Heart left ventricle (tissue), 16 donors: ENCODE data around the gene SPATA31D1. TPM values are rescaled to one million over a fixed set of nuclear protein-coding genes. Genes with fewer than 3 reads are reported as not detected.
"Not testable (repeated sequence)": the region's sequence is repeated elsewhere in the genome, so short reads cannot be mapped to it uniquely, and the experiment has no call there.

Source experiments
- ATAC-seq, 4 donors: fragments of 200-7000 bp; cut with Tn5 transposase; one replicate each; pipeline ENCODE4 v1.9.1; 2020 to 2022; ENCODE audit warnings: moderate library complexity in 4 of 4, mild to moderate bottlenecking in 3 of 4, moderate number of reproducible peaks in 1 of 4
- DNase-seq, 5 donors: peaks; one replicate each; pipeline ENCODE4 v3.0.0-alpha.2; 2020
- H3K27ac ChIP-seq, 12 donors: fragments of 200-600 bp; sonication (generic) in 4 of 12; one replicate each; pipeline versions ENCODE4 v1.5.0 to v1.8.0; 2016 to 2022; ENCODE audit warnings: mild to moderate bottlenecking in 2 of 12
- H3K27me3 ChIP-seq, 9 donors: fragments of 200-600 bp; sonication (generic) in 2 of 9; one replicate each; pipeline versions ENCODE4 v1.5.1 to v1.8.0; 2016 to 2022; ENCODE audit warnings: mild to moderate bottlenecking in 3 of 9
- H3K36me3 ChIP-seq, 9 donors: fragments of 200-600 bp; sonication (generic) in 2 of 9; one replicate each; pipeline versions ENCODE4 v1.5.0 to v1.8.0; 2018 to 2022; ENCODE audit warnings: mild to moderate bottlenecking in 2 of 9
- H3K4me1 ChIP-seq, 12 donors: fragments of 200-600 bp; sonication (generic) in 4 of 12; one replicate each; pipeline versions ENCODE4 v1.5.0 to v1.8.0; 2016 to 2022; ENCODE audit warnings: mild to moderate bottlenecking in 3 of 12
- H3K4me3 ChIP-seq, 12 donors: fragments of 200-600 bp; sonication (generic) in 4 of 12; one replicate each; pipeline versions ENCODE4 v1.5.0 to v1.8.0; 2017 to 2022; ENCODE audit warnings: mild to moderate bottlenecking in 9 of 12, moderate library complexity in 4 of 12
- H3K9me3 ChIP-seq, 12 donors: fragments of 200-600 bp; sonication (generic) in 4 of 12; one replicate each; pipeline versions ENCODE4 v1.5.0 to v1.8.0; 2016 to 2022; ENCODE audit warnings: mild to moderate bottlenecking in 1 of 12
- CTCF ChIP-seq, 12 donors: fragments of 200-600 bp; sonication (generic) in 4 of 12; IDR thresholded peaks; one replicate each; pipeline versions ENCODE4 v1.5.0 to v1.8.0; 2018 to 2022; ENCODE audit warnings: antibody characterized with exemption in 12 of 12, mild to moderate bottlenecking in 5 of 12
- POLR2A ChIP-seq, 2 donors: fragments of 450-650 bp; IDR thresholded peaks; one replicate each; pipeline ENCODE4 v1.6.1; 2017; ENCODE audit warnings: antibody characterized with exemption in 2 of 2, mild to moderate bottlenecking in 2 of 2, moderate library complexity in 2 of 2
- WGBS, 4 donors: extraction: QIAGEN DNeasy Blood & Tissue Kit in 2 of 4; methylation state at CpG; one replicate each; pipeline versions ENCODE4 v1.1.5 to v1.1.7; 2013 to 2018; 5-methylcytosine and 5-hydroxymethylcytosine counted together
- intact Hi-C, 10 donors: fragments of 100-400 bp; cut with DNase I; formaldehyde crosslinking; loops; one replicate each; pipeline versions ENCODE4 v1.11.1 to v1.14.2; 2022
- long read RNA-seq, 3 donors: library from polyadenylated mRNA; unstranded; transcript quantifications; one replicate each; pipeline ENCODE4 v2.0.0, GENCODE V29; 2020 to 2021
- polyA plus RNA-seq, 2 donors: library from polyadenylated mRNA; stranded (reverse); fragments of 200-250 nt; gene quantifications; one replicate each; pipeline ENCODE4 v1.2.3, GENCODE V29; 2013
- total RNA-seq, 9 donors: library from RNA; depleted of rRNA in 2 of 9; stranded (reverse); fragments of >200 nt in 2 of 9; fragmentation: NEBNext Ultra II Directional in 3 of 9; extraction: Animal tissue kit (Norgen Biotek cat#: 25700) in 3 of 9; gene quantifications; one replicate each; pipeline versions ENCODE4 v1.1.0 to v1.2.4, GENCODE V29; 2016 to 2023
- donor health status: ischemic (EF 13 %, LVEDD 7.1; RV severe dilation, severe dysfunction).
- donor health status: healthy with polysubstance abuse.
- donor health status: DM: no; HTN: yes; CAD: no.
- donor health status: DM: no; HTN: no; CAD: no.
- donor health status: ischemic (EF 25% LVEDD 6.9; RV normal size, moderate dysfunction).
- donor health status: ischemic (EF 25% LVEDD 5.7; RV mildly dilated, moderate dysfunction).
- donor health status: healthy.
- donor health status: DM: yes; HTN: yes; CAD: no.
- donor health status: ischemic (EF 35%, LVEDD 5.7; RV mildly dilated, moderate dysfunction).
- donor health status: nonischemic (EF 11% LVEDD 7.7; RV severe dilation, severe dysfunction).
- donor health status: DM: yes; HTN: yes; CAD: no.
- donor health status: PGD.
- donor health status: ischemic (EF 29% LVEDD 5.4; RV normal size, mild dysfunction).
- donor health status: nonischemic (EF 23%, LVEDD 6.1; RV moderate dilation, normal function).

Gene SPATA31D1
- total RNA-seq (under 1 TPM in 1 of 9 donors, not detected in 8; 0.07 TPM), polyA plus RNA-seq (not detected)
- long read RNA-seq, donor 1, result 0 reads
- long read RNA-seq, donor 2, result 0 reads
- long read RNA-seq, donor 3, result 0 reads

GRCh38 chr9:81988472-81988871, at the start of gene SPATA31D1:
Gene SPATA31D1, plus strand, starts transcription at chr9:81988772. Its CDS starts 47 bp downstream, at chr9:81988819.
- WGBS, 4 donors, result 96 to 98% (median 97%) methylated on average over 1 of the region's 1 CpG
- H3K27ac ChIP-seq, H3K4me3 ChIP-seq, intact Hi-C loops, ATAC-seq, H3K36me3 ChIP-seq, H3K9me3 ChIP-seq, H3K27me3 ChIP-seq, H3K4me1 ChIP-seq, DNase-seq: not testable (repeated sequence)

GRCh38 chr9:81943393-81943792, 45.2 kb upstream of the SPATA31D1 start, which contains the start of gene SPATA31D3:
Gene SPATA31D3, plus strand, starts transcription at chr9:81943500. Its CDS starts 86 bp downstream, at chr9:81943586.
- H3K27me3 ChIP-seq, H3K4me1 ChIP-seq, H3K36me3 ChIP-seq, ATAC-seq, intact Hi-C loops, H3K4me3 ChIP-seq, H3K27ac ChIP-seq, DNase-seq, H3K9me3 ChIP-seq: not testable (repeated sequence)
- no CpG with 5 or more reads among the region's 2 CpGs for WGBS, 4 donors

GRCh38 chr9:81948650-81949049, 39.9 kb upstream of the SPATA31D1 start:
- H3K4me3 ChIP-seq, H3K9me3 ChIP-seq, DNase-seq, H3K4me1 ChIP-seq, ATAC-seq, H3K27me3 ChIP-seq, H3K27ac ChIP-seq, intact Hi-C loops, H3K36me3 ChIP-seq: not testable (repeated sequence)
- WGBS, 4 donors, result 50 to 83% methylated on average over 1 of the region's 3 CpGs; no CpG with 5 or more reads in 2 of the 4 donors

DNA sequence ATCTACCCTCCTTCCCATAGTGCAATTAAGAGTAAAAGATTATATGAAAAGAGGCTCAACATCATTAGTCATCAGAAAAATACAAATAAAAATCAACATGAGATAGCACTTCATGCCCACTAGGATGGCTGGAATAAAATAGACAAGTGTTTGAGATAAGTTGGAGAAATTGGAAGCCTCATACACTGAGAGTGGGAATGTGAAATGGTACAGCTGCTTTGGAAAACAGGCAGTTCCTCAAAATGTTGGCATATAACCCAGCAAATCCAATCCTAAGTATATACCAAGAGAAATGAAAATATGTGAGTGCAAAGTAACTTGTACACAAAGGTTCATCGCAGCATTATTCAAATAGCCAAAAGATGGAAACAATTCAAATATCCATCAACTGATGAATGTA, 35.5 kb upstream of the SPATA31D1 start:
- intact Hi-C loops, result no loop called here
- ATAC-seq (no peak), DNase-seq (no peak)
- Histone ChIP-seq H3K27me3 (no peaks in the 10 kb centered on the region), H3K36me3 (no peaks in the 10 kb centered on the region), H3K4me3 (no peak overlapping the region), H3K9me3 (peaks cover 0 to 29% (median 11%) of the 10 kb centered on the region in 12 donors), H3K27ac (no peak overlapping the region), H3K4me1 (no peaks in the 10 kb centered on the region)
- TF ChIP-seq CTCF (IDR thresholded peaks at IDR 0.05), result no peak
- TF ChIP-seq POLR2A (IDR thresholded peaks at IDR 0.05), result no peak
- WGBS, 4 donors, result 95 to 100% (median 98%) methylated on average over 1 of the region's 1 CpG

- intact Hi-C loops, result no loop called here
- TF ChIP-seq POLR2A (IDR thresholded peaks at IDR 0.05), result no peak
- no peak for TF ChIP-seq CTCF (IDR thresholded peaks at IDR 0.05)
- DNase-seq (no peak), ATAC-seq (no peak)
- no peaks in the 10 kb centered on the region for H3K4me1 ChIP-seq
- no peaks in the 10 kb centered on the region for H3K36me3 ChIP-seq
- H3K9me3 ChIP-seq, result peaks cover 0 to 29% (median 11%) of the 10 kb centered on the region in 12 donors
- H3K27me3 ChIP-seq, result no peaks in the 10 kb centered on the region
- no peak overlapping the region for H3K27ac ChIP-seq
- no peak overlapping the region for H3K4me3 ChIP-seq
Observed at GRCh38 chr9:81955625-81956024, 32.9 kb upstream of the SPATA31D1 start.
